Spleen (tissue), 11 donors: Measurements from ENCODE around the gene OR10W1. TPM values are rescaled to one million over a fixed set of nuclear protein-coding genes. Genes with fewer than 3 reads are reported as not detected.

Source experiments
- DNase-seq: peaks from one replicate; pipeline ENCODE4 v3.0.0-alpha.2; 2020
- H3K27ac ChIP-seq, 8 donors: fragments of 200-600 bp; sonication (generic) in 7 of 8; 1 replicate in 4 of 8; 2 replicates in 4 of 8; pipeline versions ENCODE4 v1.5.0 to v1.8.0; 2016 to 2021; ENCODE audit warnings: inconsistent platforms in 4 of 8, mild to moderate bottlenecking in 4 of 8, moderate library complexity in 1 of 8
- H3K27me3 ChIP-seq, 7 donors: fragments of 200-600 bp; sonication (generic) in 6 of 7; replicated peaks in 1 of 7; 1 replicate in 4 of 7; 2 replicates in 3 of 7; pipeline versions ENCODE4 v1.5.0 to v1.8.0; 2016 to 2021; ENCODE audit warnings: inconsistent platforms in 3 of 7, mild to moderate bottlenecking in 1 of 7
- H3K36me3 ChIP-seq, 6 donors: fragments of 200-600 bp; sonication (generic) in 5 of 6; 1 replicate in 4 of 6; 2 replicates in 2 of 6; pipeline versions ENCODE4 v1.5.0 to v1.8.0; 2016 to 2021; ENCODE audit warnings: inconsistent platforms in 2 of 6
- H3K4me1 ChIP-seq, 6 donors: fragments of 200-600 bp; sonication (generic) in 5 of 6; 1 replicate in 3 of 6; 2 replicates in 3 of 6; pipeline versions ENCODE4 v1.5.0 to v1.8.0; 2016 to 2021; ENCODE audit warnings: inconsistent platforms in 3 of 6
- H3K4me3 ChIP-seq, 8 donors: fragments of 200-600 bp; sonication (generic) in 7 of 8; 1 replicate in 4 of 8; 2 replicates in 4 of 8; pipeline versions ENCODE4 v1.5.0 to v1.8.0; 2016 to 2021; ENCODE audit warnings: inconsistent platforms in 4 of 8, mild to moderate bottlenecking in 4 of 8, moderate library complexity in 2 of 8
- H3K9me3 ChIP-seq, 8 donors: fragments of 200-600 bp; sonication (generic) in 7 of 8; 1 replicate in 4 of 8; 2 replicates in 4 of 8; pipeline versions ENCODE4 v1.5.0 to v1.8.0; 2016 to 2021; ENCODE audit warnings: inconsistent platforms in 4 of 8
- POLR2A ChIP-seq, 3 donors: fragments of 450-650 bp; IDR thresholded peaks; one replicate each; pipeline ENCODE4 v1.5.1; 2017; ENCODE audit warnings: antibody characterized with exemption in 3 of 3, mild to moderate bottlenecking in 1 of 3
- POLR2AphosphoS5 ChIP-seq, 3 donors: sonication (generic); formaldehyde crosslinking; IDR thresholded peaks; one replicate each; pipeline ENCODE4 v1.5.1; 2017; ENCODE audit warnings: antibody characterized with exemption in 3 of 3
- WGBS, 5 donors: extraction: QIAGEN DNeasy Blood & Tissue Kit in 3 of 5; methylation state at CpG; one replicate each; pipeline versions ENCODE4 v1.1.5 to v1.1.7; 2013 to 2018; 5-methylcytosine and 5-hydroxymethylcytosine counted together
- intact Hi-C: fragments of 100-400 bp; cut with DNase I; formaldehyde crosslinking; loops from one replicate; pipeline ENCODE4 v1.15.0; 2023; ENCODE audit warnings: low total_unique reads
- polyA plus RNA-seq, 3 donors: library from polyadenylated mRNA; stranded (reverse); fragments of 200-250 nt; gene quantifications; one replicate each; pipeline ENCODE4 v1.2.1, GENCODE V29; 2013
- total RNA-seq, 7 donors: library from RNA; depleted of rRNA in 3 of 7; stranded (reverse); fragments of >200 nt in 3 of 7; fragmentation: NEBNext Ultra II Directional in 4 of 7; extraction: Animal tissue kit (Norgen Biotek cat#: 25700) in 4 of 7; gene quantifications; one replicate each; pipeline versions ENCODE4 v1.1.0 to v1.2.1, GENCODE V29; 2016 to 2021
- TF ChIP-seq, protein P1 (sequence below), 11 experiments: fragments of 200-600 bp in 7 of 11; fragments of 450-650 bp in 4 of 11; sonication (generic) in 4 of 11; IDR thresholded peaks in 8 of 11; conservative IDR thresholded peaks in 3 of 11; 1 replicate in 7 of 11; 2 replicates in 4 of 11; pipeline versions ENCODE4 v1.4.0 to v1.8.0; 2016 to 2021; ENCODE audit warnings: antibody characterized with exemption in 11 of 11, inconsistent platforms in 4 of 11, mild to moderate bottlenecking in 1 of 11
- donor health status: healthy with polysubstance abuse.
- donor health status: DM: no; HTN: no; CAD: no; lungs with moderate emphysema.
- donor health status: DM: no; HTN: no; CAD: no.
- donor health status: Bipolar disorder and iron deficiency.
- donor health status: healthy.
- donor health status: DM: no; HTN: no; CAD: no.
- donor health status: DM: yes; HTN: yes; CAD: no.

OR10W1 gene
- total and polyA plus RNA-seq, 10 donors: not detected

GRCh38 chr11:58275002-58275401 is 6.9 kb upstream of the OR10W1 start:
- TF ChIP-seq POLR2AphosphoS5 (IDR thresholded peaks at IDR 0.05) (no peak), POLR2A (IDR thresholded peaks at IDR 0.05) (no peak)
- TF ChIP-seq, protein P1, sequence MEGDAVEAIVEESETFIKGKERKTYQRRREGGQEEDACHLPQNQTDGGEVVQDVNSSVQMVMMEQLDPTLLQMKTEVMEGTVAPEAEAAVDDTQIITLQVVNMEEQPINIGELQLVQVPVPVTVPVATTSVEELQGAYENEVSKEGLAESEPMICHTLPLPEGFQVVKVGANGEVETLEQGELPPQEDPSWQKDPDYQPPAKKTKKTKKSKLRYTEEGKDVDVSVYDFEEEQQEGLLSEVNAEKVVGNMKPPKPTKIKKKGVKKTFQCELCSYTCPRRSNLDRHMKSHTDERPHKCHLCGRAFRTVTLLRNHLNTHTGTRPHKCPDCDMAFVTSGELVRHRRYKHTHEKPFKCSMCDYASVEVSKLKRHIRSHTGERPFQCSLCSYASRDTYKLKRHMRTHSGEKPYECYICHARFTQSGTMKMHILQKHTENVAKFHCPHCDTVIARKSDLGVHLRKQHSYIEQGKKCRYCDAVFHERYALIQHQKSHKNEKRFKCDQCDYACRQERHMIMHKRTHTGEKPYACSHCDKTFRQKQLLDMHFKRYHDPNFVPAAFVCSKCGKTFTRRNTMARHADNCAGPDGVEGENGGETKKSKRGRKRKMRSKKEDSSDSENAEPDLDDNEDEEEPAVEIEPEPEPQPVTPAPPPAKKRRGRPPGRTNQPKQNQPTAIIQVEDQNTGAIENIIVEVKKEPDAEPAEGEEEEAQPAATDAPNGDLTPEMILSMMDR (IDR thresholded peaks at IDR 0.05 in 8 of 11, conservative IDR thresholded peaks at IDR 0.05 in 3 of 11): no peak
- H3K4me3 ChIP-seq: no peak overlapping the region
- intact Hi-C loops: no loop called here

GRCh38 chr11:58259983-58260382 is 8.1 kb downstream of the OR10W1 start:
- WGBS, 5 donors: 69 to 82% (median 74%) methylated on average over 2 of the region's 2 CpGs
- intact Hi-C loops: no loop called here
- no peaks in the 10 kb centered on the region for H3K36me3 ChIP-seq
- H3K4me3 ChIP-seq: no peak overlapping the region
- peaks cover 0 to 22% (median 12%) of the 10 kb centered on the region in 8 donors for H3K9me3 ChIP-seq
- H3K27me3 ChIP-seq: no peaks in the 10 kb centered on the region
- H3K4me1 ChIP-seq: no peaks in the 10 kb centered on the region
- no peak overlapping the region for H3K27ac ChIP-seq
- DNase-seq: no peak
- no peak for TF ChIP-seq POLR2AphosphoS5 (IDR thresholded peaks at IDR 0.05)
- TF ChIP-seq, protein P1 (IDR thresholded peaks at IDR 0.05 in 8 of 11, conservative IDR thresholded peaks at IDR 0.05 in 3 of 11): no peak
- TF ChIP-seq POLR2A (IDR thresholded peaks at IDR 0.05): no peak

More at GRCh38 chr11:58275002-58275401, 6.9 kb upstream of the OR10W1 start:
- Histone ChIP-seq H3K27me3 (no peaks in the 10 kb centered on the region), H3K9me3 (peaks cover 0 to 13% (median 0%) of the 10 kb centered on the region in 8 donors), H3K36me3 (no peaks in the 10 kb centered on the region), H3K4me1 (no peaks in the 10 kb centered on the region), H3K27ac (no peak overlapping the region)
- WGBS, 5 donors: 68 to 81% (median 76%) methylated on average over 2 of the region's 2 CpGs
- no peak for DNase-seq

DNA sequence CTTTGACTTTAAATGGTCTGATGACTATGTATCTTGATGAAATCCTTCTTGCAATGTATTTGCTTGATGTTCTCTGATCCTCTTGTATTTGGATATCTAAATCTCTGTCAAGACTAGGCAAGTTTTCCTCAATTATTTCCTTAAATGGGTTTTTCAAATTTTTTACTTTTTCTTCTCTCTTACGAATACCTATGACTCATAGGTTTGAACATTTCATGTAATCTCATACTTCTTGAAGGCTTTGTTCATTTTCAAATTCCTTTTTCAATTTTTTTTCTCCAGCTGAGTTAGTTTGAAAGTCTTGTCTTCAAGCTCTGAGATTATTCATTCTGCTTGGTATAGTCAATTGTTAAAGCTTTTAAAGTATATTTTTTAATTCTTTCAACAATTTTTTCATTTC is 13.1 kb downstream of the OR10W1 start:
- Histone ChIP-seq H3K4me3 (no peak overlapping the region), H3K9me3 (peaks cover 2 to 48% (median 40%) of the 10 kb centered on the region in 8 donors), H3K27ac (no peak overlapping the region), H3K36me3 (no peaks in the 10 kb centered on the region), H3K4me1 (no peaks in the 10 kb centered on the region), H3K27me3 (no peaks in the 10 kb centered on the region)
- DNase-seq: no peak
- TF ChIP-seq POLR2A (IDR thresholded peaks at IDR 0.05) (no peak), POLR2AphosphoS5 (IDR thresholded peaks at IDR 0.05) (no peak)
- TF ChIP-seq, protein P1 (IDR thresholded peaks at IDR 0.05 in 8 of 11, conservative IDR thresholded peaks at IDR 0.05 in 3 of 11): no peak
- 76 to 89% (median 81%) methylated on average over 1 of the region's 1 CpG for WGBS, 5 donors
- intact Hi-C loops: no loop called here

- Histone ChIP-seq H3K4me1 (no peaks in the 10 kb centered on the region), H3K4me3 (no peak overlapping the region), H3K27me3 (peaks cover 0 to 3% (median 0%) of the 10 kb centered on the region in 7 donors), H3K36me3 (no peaks in the 10 kb centered on the region), H3K27ac (no peak overlapping the region), H3K9me3 (peaks cover 0 to 19% (median 15%) of the 10 kb centered on the region in 8 donors)
- no peak for DNase-seq
- TF ChIP-seq POLR2AphosphoS5 (IDR thresholded peaks at IDR 0.05) (no peak), POLR2A (IDR thresholded peaks at IDR 0.05) (no peak)
- TF ChIP-seq, protein P1 (IDR thresholded peaks at IDR 0.05 in 8 of 11, conservative IDR thresholded peaks at IDR 0.05 in 3 of 11): no peak
- intact Hi-C loops: no loop called here
- WGBS, 5 donors: 94 to 98% (median 95%) methylated on average over 2 of the region's 2 CpGs
Observed at GRCh38 chr11:58243954-58244353, 24.1 kb downstream of the OR10W1 start.
